HUES48 (cell line): ENCODE results near the gene MVK.
A peak's percentile ranks its signal among the peaks of the same experiment; 100 is the strongest.

Experiments
- H3K27ac ChIP-seq: one replicate; pipeline ENCODE4 v1.7.0; 2013; ENCODE audit warnings: low read depth, low read length, inconsistent platforms
- H3K27me3 ChIP-seq: 2 replicates; pipeline ENCODE4 v1.6.1; 2013; ENCODE audit warnings: mild to moderate bottlenecking, low read length; ENCODE audit not compliant: control insufficient read depth, insufficient read depth
- H3K36me3 ChIP-seq: 2 replicates; pipeline ENCODE4 v1.6.1; 2013; ENCODE audit warnings: low read length; ENCODE audit not compliant: control insufficient read depth, insufficient read depth
- H3K4me1 ChIP-seq: 2 replicates; pipeline ENCODE4 v1.6.1; 2013; ENCODE audit warnings: mild to moderate bottlenecking, low read length; ENCODE audit not compliant: control insufficient read depth, insufficient read depth
- H3K4me3 ChIP-seq: 2 replicates; pipeline ENCODE4 v1.5.1; 2013; ENCODE audit warnings: mild to moderate bottlenecking, low read depth, low read length
- H3K9ac ChIP-seq: 2 replicates; pipeline ENCODE4 v1.6.1; 2013; ENCODE audit warnings: mild to moderate bottlenecking, low read depth, low read length, moderate library complexity
- H3K9me3 ChIP-seq: 2 replicates; pipeline ENCODE4 v1.6.1; 2013; ENCODE audit warnings: low read length; ENCODE audit not compliant: control insufficient read depth, insufficient read depth

MVK gene

GRCh38 chr12:109573029-109573913 lies at the start of gene MVK, which contains the start of gene MMAB:
Gene MVK (plus strand): TSS chr12:109573794. CDS start chr12:109574823, 1,029 bp downstream.
Gene MMAB (minus strand): TSS chr12:109573504. CDS start chr12:109573480, 24 bp downstream.
- Histone ChIP-seq H3K4me3 (peak within 1 kb of the TSS; percentile 86), H3K4me1 (peaks cover 6% of the 10 kb centered on the region), H3K27me3 (no peaks in the 10 kb centered on the region), H3K36me3 (peaks cover 40% of the 10 kb centered on the region), H3K9me3 (no peaks in the 10 kb centered on the region), H3K9ac (peak within 1 kb of the TSS; percentile 75), H3K27ac (peak within 1 kb of the TSS; percentile 90)

GRCh38 chr12:109524466-109525278 lies 48.9 kb upstream of the MVK start:
- Histone ChIP-seq H3K9me3 (no peaks in the 10 kb centered on the region), H3K27me3 (no peaks in the 10 kb centered on the region), H3K4me1 (peaks cover 2% of the 10 kb centered on the region; the same call in 1 of the 2 replicates), H3K9ac (no peak overlapping the region), H3K4me3 (no peak overlapping the region), H3K27ac (peak overlapping the region; percentile 56), H3K36me3 (peaks cover 37% of the 10 kb centered on the region)

- Histone ChIP-seq H3K36me3 (peaks cover 32% of the 10 kb centered on the region), H3K27ac (peak overlapping the region; percentile 56), H3K9me3 (no peaks in the 10 kb centered on the region), H3K27me3 (no peaks in the 10 kb centered on the region), H3K4me1 (peaks cover 4% of the 10 kb centered on the region; the same call in 1 of the 2 replicates), H3K4me3 (no peak overlapping the region), H3K9ac (no peak overlapping the region)
These were observed 48.4 kb upstream of the MVK start for GRCh38 chr12:109525279-109525585.

- no peaks in the 10 kb centered on the region for H3K9me3 ChIP-seq
- H3K27ac ChIP-seq = no peak overlapping the region
These were observed 46.0 kb upstream of the MVK start for GRCh38 chr12:109527489-109528123.

GRCh38 chr12:109529691-109530640 lies 43.6 kb upstream of the MVK start:
- Histone ChIP-seq H3K27me3 (no peaks in the 10 kb centered on the region), H3K27ac (no peak overlapping the region), H3K4me3 (no peak overlapping the region), H3K36me3 (peaks cover 15% of the 10 kb centered on the region; the same call in 1 of the 2 replicates), H3K9me3 (no peaks in the 10 kb centered on the region), H3K9ac (no peak overlapping the region), H3K4me1 (peaks cover 4% of the 10 kb centered on the region; the same call in 1 of the 2 replicates)

More at GRCh38 chr12:109527489-109528123, 46.0 kb upstream of the MVK start:
- no peak overlapping the region for H3K4me3 ChIP-seq
- H3K4me1 ChIP-seq = peaks cover 4% of the 10 kb centered on the region; the same call in 1 of the 2 replicates
- H3K27me3 ChIP-seq = no peaks in the 10 kb centered on the region
- H3K36me3 ChIP-seq = peaks cover 22% of the 10 kb centered on the region; the same call in 1 of the 2 replicates
- no peak overlapping the region for H3K9ac ChIP-seq

- Histone ChIP-seq H3K27ac (no peak overlapping the region), H3K36me3 (peaks cover 17% of the 10 kb centered on the region; the same call in 1 of the 2 replicates), H3K27me3 (no peaks in the 10 kb centered on the region), H3K4me1 (peaks cover 4% of the 10 kb centered on the region; the same call in 1 of the 2 replicates), H3K9me3 (no peaks in the 10 kb centered on the region), H3K9ac (no peak overlapping the region), H3K4me3 (no peak overlapping the region)
These were observed 42.2 kb upstream of the MVK start for GRCh38 chr12:109531411-109531810.

- peaks cover 17% of the 10 kb centered on the region; the same call in 1 of the 2 replicates for H3K36me3 ChIP-seq
- peaks cover 4% of the 10 kb centered on the region; the same call in 1 of the 2 replicates for H3K4me1 ChIP-seq
- H3K4me3 ChIP-seq = no peak overlapping the region
- H3K9me3 ChIP-seq = no peaks in the 10 kb centered on the region
- no peak overlapping the region for H3K9ac ChIP-seq
- H3K27me3 ChIP-seq = no peaks in the 10 kb centered on the region
- no peak overlapping the region for H3K27ac ChIP-seq
These were observed 40.7 kb upstream of the MVK start for GRCh38 chr12:109532721-109533486.

- H3K27ac ChIP-seq = no peak overlapping the region
- no peak overlapping the region for H3K9ac ChIP-seq
- peaks cover 17% of the 10 kb centered on the region; the same call in 1 of the 2 replicates for H3K36me3 ChIP-seq
- H3K9me3 ChIP-seq = no peaks in the 10 kb centered on the region
- peaks cover 4% of the 10 kb centered on the region; the same call in 1 of the 2 replicates for H3K4me1 ChIP-seq
- H3K4me3 ChIP-seq = no peak overlapping the region
- no peaks in the 10 kb centered on the region for H3K27me3 ChIP-seq
These were observed 40.2 kb upstream of the MVK start for GRCh38 chr12:109533487-109533740.

- H3K4me1 ChIP-seq = peaks cover 4% of the 10 kb centered on the region; the same call in 1 of the 2 replicates
- peaks cover 17% of the 10 kb centered on the region; the same call in 1 of the 2 replicates for H3K36me3 ChIP-seq
- H3K27me3 ChIP-seq = no peaks in the 10 kb centered on the region
- H3K4me3 ChIP-seq = no peak overlapping the region
- no peak overlapping the region for H3K27ac ChIP-seq
- no peaks in the 10 kb centered on the region for H3K9me3 ChIP-seq
- H3K9ac ChIP-seq = no peak overlapping the region
These were observed 39.1 kb upstream of the MVK start for GRCh38 chr12:109534456-109534855.
